Measurements from ENCODE around the gene RNF130. TPM values are rescaled to one million over a fixed set of nuclear protein-coding genes. Genes with fewer than 3 reads are reported as not detected.

The RNF130 gene
- total RNA-seq, 1 donor from 2014 or later, result 109 TPM

DNA sequence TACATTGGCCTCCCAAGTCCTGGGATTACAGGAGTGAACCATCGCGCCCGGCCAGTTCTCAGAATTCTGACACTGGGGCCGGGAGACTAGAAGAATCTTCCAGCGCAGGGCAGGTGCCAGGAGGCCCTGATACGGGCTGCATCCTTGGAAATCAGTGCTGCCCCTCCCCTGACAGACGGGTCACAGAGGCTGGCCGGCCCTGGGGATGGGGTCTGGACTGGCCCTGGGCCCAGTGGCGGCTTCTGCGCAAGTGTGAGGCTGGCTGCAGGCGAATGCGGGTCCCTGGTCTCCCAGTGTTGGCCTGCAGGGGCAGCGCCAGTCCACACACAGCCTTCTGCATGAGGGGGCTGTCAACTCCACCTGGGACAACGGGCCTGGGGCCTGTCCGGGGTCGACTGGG, 163.0 kb downstream of the RNF130 start:
- Histone ChIP-seq H3K4me1 (peaks cover 18% of the 10 kb centered on the region), H3K9me3 (no peaks in the 10 kb centered on the region), H3K36me3 (peaks cover 10% of the 10 kb centered on the region), H3K27ac (peak overlapping the region; percentile 76), H3K27me3 (no peaks in the 10 kb centered on the region), H3K4me3 (peak overlapping the region; percentile 57)
- ATAC-seq (no peak), DNase-seq (no peak)
- intact Hi-C loops (cut with DNase I), result no loop called here
- peak; percentile 8 for TF ChIP-seq CTCF (IDR thresholded peaks at IDR 0.05)

GRCh38 chr5:179907556-179908324, 163.8 kb downstream of the RNF130 start, which contains the start of gene TBC1D9B:
Gene TBC1D9B (minus strand): TSS chr5:179907897. CDS start chr5:179907821, 76 bp downstream.
- intact Hi-C loops (cut with DNase I), result no loop called here
- ATAC-seq (peak; percentile 96), DNase-seq (peak; percentile 88)
- no peaks in the 10 kb centered on the region for H3K27me3 ChIP-seq
- no peaks in the 10 kb centered on the region for H3K9me3 ChIP-seq
- H3K27ac ChIP-seq, result peak within 1 kb of the TSS; percentile 76
- peaks cover 18% of the 10 kb centered on the region for H3K36me3 ChIP-seq
- peak; percentile 31 for TF ChIP-seq CTCF (IDR thresholded peaks at IDR 0.05)
- peaks cover 17% of the 10 kb centered on the region for H3K4me1 ChIP-seq
- peak within 1 kb of the TSS; percentile 57 for H3K4me3 ChIP-seq

- Histone ChIP-seq H3K27me3 (no peaks in the 10 kb centered on the region), H3K4me3 (peak overlapping the region; percentile 57), H3K36me3 (peaks cover 22% of the 10 kb centered on the region), H3K9me3 (no peaks in the 10 kb centered on the region), H3K4me1 (peaks cover 17% of the 10 kb centered on the region), H3K27ac (peak overlapping the region; percentile 20)
- DNase-seq (no peak), ATAC-seq (peak; percentile 16)
- TF ChIP-seq CTCF (IDR thresholded peaks at IDR 0.05), result no peak
- intact Hi-C loops (cut with DNase I), result no loop called here
Observed at GRCh38 chr5:179906795-179907555, 164.6 kb downstream of the RNF130 start.

GRCh38 chr5:179906294-179906794, 165.2 kb downstream of the RNF130 start:
- H3K4me3 ChIP-seq, result peak overlapping the region; percentile 57
- peaks cover 29% of the 10 kb centered on the region for H3K36me3 ChIP-seq
- H3K9me3 ChIP-seq, result no peaks in the 10 kb centered on the region
- intact Hi-C loops (cut with DNase I), result no loop called here
- DNase-seq (no peak), ATAC-seq (no peak)
- H3K4me1 ChIP-seq, result peaks cover 17% of the 10 kb centered on the region
- TF ChIP-seq CTCF (IDR thresholded peaks at IDR 0.05), result no peak
- no peaks in the 10 kb centered on the region for H3K27me3 ChIP-seq
- H3K27ac ChIP-seq, result peak overlapping the region; percentile 20

DNA sequence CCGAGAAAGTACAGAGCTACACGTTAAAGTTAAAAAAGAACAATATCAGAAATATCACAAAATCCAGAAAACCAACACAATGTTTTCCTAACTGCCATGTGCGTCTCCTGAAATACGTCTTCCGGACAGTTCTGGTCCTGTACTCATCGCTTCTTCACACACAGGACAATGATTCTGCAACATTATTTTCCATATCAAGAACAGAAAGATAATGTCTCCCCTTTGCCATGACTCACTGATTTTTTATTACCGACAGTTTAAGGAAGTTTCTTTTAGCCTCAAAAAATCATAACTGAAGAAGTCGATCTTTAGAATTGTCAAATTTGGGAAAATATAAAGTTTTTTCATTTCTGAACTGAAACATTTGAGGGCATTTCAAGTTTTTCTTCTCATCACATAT, 166.4 kb downstream of the RNF130 start:
- Histone ChIP-seq H3K27me3 (no peaks in the 10 kb centered on the region), H3K9me3 (no peaks in the 10 kb centered on the region), H3K27ac (no peak overlapping the region), H3K36me3 (peaks cover 34% of the 10 kb centered on the region), H3K4me1 (peaks cover 17% of the 10 kb centered on the region), H3K4me3 (no peak overlapping the region)
- TF ChIP-seq CTCF (IDR thresholded peaks at IDR 0.05), result no peak
- intact Hi-C loops (cut with DNase I), result no loop called here
- DNase-seq (no peak), ATAC-seq (no peak)

Small RNA genes lying within 50 kb of the gene (microRNA-seq; reads per million reads assigned to microRNA genes)
- 178 reads per million, percentile 71 among the genes with 10 or more reads in this experiment for gene MIR340 (ENCODE audit: borderline microRNAs expressed)

Other genes starting within 250 kb of the RNF130 start
- gene MRNIP, start 212.9 kb downstream of the RNF130 start, total RNA-seq, result 25.4 TPM
- 92.4 TPM for gene TBC1D9B, start 163.9 kb downstream of the RNF130 start, total RNA-seq
- not detected for gene RASGEF1C, start 137.5 kb upstream of the RNF130 start, total RNA-seq
- gene MAPK9, start 220.3 kb upstream of the RNF130 start, total RNA-seq, result 39.5 TPM